ENCODE data around the gene DKKL1. TPM values are rescaled to one million over a fixed set of nuclear protein-coding genes. Genes with fewer than 3 reads are reported as not detected.

The DKKL1 gene
- total RNA-seq, 1 donor from 2014 or later, result 8.7 TPM

GRCh38 chr19:49340865-49341718 lies 22.6 kb upstream of the DKKL1 start:
- H3K9me3 Mint-ChIP-seq, result no peaks in the 10 kb centered on the region
- H3K36me3 Mint-ChIP-seq, result peaks cover 31% of the 10 kb centered on the region
- H3K27ac Mint-ChIP-seq, result no peak overlapping the region
- H3K4me3 Mint-ChIP-seq, result no peak overlapping the region
- TF ChIP-seq CTCF (IDR thresholded peaks at IDR 0.05; ENCODE audit: unreplicated experiment), result no peak
- peaks cover 9% of the 10 kb centered on the region for H3K27me3 Mint-ChIP-seq (ENCODE audit: low read depth)
- H3K4me1 Mint-ChIP-seq, result peaks cover 22% of the 10 kb centered on the region
- no peak for DNase-seq (ENCODE audit: low spot score in 2 of 2, unreplicated experiment in 2 of 2)

- peaks cover 36% of the 10 kb centered on the region for H3K36me3 Mint-ChIP-seq
- DNase-seq (ENCODE audit: low spot score in 2 of 2, unreplicated experiment in 2 of 2), result no peak
Observed at GRCh38 chr19:49342291-49342721, 21.4 kb upstream of the DKKL1 start.

GRCh38 chr19:49343123-49343522 lies 20.6 kb upstream of the DKKL1 start:
- H3K27ac Mint-ChIP-seq, result no peak overlapping the region
- H3K27me3 Mint-ChIP-seq (ENCODE audit: low read depth), result peaks cover 7% of the 10 kb centered on the region
- no peaks in the 10 kb centered on the region for H3K9me3 Mint-ChIP-seq
- H3K4me3 Mint-ChIP-seq, result no peak overlapping the region
- H3K4me1 Mint-ChIP-seq, result peaks cover 16% of the 10 kb centered on the region
- DNase-seq (ENCODE audit: low spot score in 2 of 2, unreplicated experiment in 2 of 2), result no peak
- peaks cover 44% of the 10 kb centered on the region for H3K36me3 Mint-ChIP-seq
- TF ChIP-seq CTCF (IDR thresholded peaks at IDR 0.05; ENCODE audit: unreplicated experiment), result no peak

More at GRCh38 chr19:49342291-49342721, 21.4 kb upstream of the DKKL1 start:
- H3K4me1 Mint-ChIP-seq, result peaks cover 22% of the 10 kb centered on the region
- H3K9me3 Mint-ChIP-seq, result no peaks in the 10 kb centered on the region
- H3K4me3 Mint-ChIP-seq, result no peak overlapping the region
- H3K27me3 Mint-ChIP-seq (ENCODE audit: low read depth), result peaks cover 7% of the 10 kb centered on the region
- no peak for TF ChIP-seq CTCF (IDR thresholded peaks at IDR 0.05; ENCODE audit: unreplicated experiment)
- no peak overlapping the region for H3K27ac Mint-ChIP-seq

- H3K4me3 Mint-ChIP-seq, result no peak overlapping the region
- TF ChIP-seq CTCF (IDR thresholded peaks at IDR 0.05; ENCODE audit: unreplicated experiment), result no peak
Observed at GRCh38 chr19:49344505-49345423, 18.9 kb upstream of the DKKL1 start.

GRCh38 chr19:49347191-49347590 lies 16.5 kb upstream of the DKKL1 start:
- Mint-ChIP-seq H3K4me1 (peaks cover 2% of the 10 kb centered on the region), H3K27ac (no peak overlapping the region), H3K4me3 (no peak overlapping the region), H3K36me3 (peaks cover 67% of the 10 kb centered on the region), H3K9me3 (no peaks in the 10 kb centered on the region), H3K27me3 (ENCODE audit: low read depth) (no peaks in the 10 kb centered on the region)
- no peak for TF ChIP-seq CTCF (IDR thresholded peaks at IDR 0.05; ENCODE audit: unreplicated experiment)
- DNase-seq (ENCODE audit: low spot score in 2 of 2, unreplicated experiment in 2 of 2), result no peak

More at GRCh38 chr19:49344505-49345423, 18.9 kb upstream of the DKKL1 start:
- Mint-ChIP-seq H3K27me3 (ENCODE audit: low read depth) (no peaks in the 10 kb centered on the region), H3K4me1 (peaks cover 6% of the 10 kb centered on the region), H3K27ac (no peak overlapping the region), H3K9me3 (no peaks in the 10 kb centered on the region), H3K36me3 (peaks cover 55% of the 10 kb centered on the region)
- DNase-seq (ENCODE audit: low spot score in 2 of 2, unreplicated experiment in 2 of 2), result no peak

Measured in mesothelial cell of epicardium (in vitro differentiated cells).